Stimulated activated CD8-positive, alpha-beta memory T cell treated with anti-CD3 and anti-CD28 coated beads, Interleukin-12 subunit alpha, Interleukin-12 subunit beta, amount 100 ng/mL, for 1 hour (primary cell): ENCODE results near the gene SLC35F4.

Experiments
- DNase-seq: peaks from one replicate; pipeline ENCODE4 v3.0.0-alpha.2; 2020; ENCODE audit warnings: low read depth

Gene SLC35F4

GRCh38 chr14:57848353-57848752 is 17.5 kb downstream of the SLC35F4 start:
- DNase-seq = no peak

DNA sequence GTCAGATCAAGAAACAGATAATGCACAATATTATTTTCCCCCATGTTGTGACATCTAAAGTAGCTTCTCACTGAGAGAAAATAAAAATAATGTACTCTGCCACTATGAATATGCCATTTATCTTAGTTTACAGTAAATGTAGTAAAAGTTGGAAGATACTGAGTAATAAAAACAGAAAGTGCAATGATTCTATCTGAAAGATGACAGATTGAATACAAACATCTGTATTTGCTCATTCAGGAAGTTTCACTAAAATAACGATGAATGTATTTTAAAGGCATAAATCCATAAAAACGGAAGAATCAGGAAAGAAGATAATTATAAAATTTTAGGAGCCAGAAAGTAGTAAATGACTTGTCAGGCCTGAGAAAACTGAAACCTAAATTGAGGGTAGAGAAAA is 18.2 kb downstream of the SLC35F4 start:
- DNase-seq = no peak

GRCh38 chr14:57847096-57847495 is 18.8 kb downstream of the SLC35F4 start:
- DNase-seq = no peak

- DNase-seq = no peak
Observed at GRCh38 chr14:57846596-57846995, 19.3 kb downstream of the SLC35F4 start.

DNA sequence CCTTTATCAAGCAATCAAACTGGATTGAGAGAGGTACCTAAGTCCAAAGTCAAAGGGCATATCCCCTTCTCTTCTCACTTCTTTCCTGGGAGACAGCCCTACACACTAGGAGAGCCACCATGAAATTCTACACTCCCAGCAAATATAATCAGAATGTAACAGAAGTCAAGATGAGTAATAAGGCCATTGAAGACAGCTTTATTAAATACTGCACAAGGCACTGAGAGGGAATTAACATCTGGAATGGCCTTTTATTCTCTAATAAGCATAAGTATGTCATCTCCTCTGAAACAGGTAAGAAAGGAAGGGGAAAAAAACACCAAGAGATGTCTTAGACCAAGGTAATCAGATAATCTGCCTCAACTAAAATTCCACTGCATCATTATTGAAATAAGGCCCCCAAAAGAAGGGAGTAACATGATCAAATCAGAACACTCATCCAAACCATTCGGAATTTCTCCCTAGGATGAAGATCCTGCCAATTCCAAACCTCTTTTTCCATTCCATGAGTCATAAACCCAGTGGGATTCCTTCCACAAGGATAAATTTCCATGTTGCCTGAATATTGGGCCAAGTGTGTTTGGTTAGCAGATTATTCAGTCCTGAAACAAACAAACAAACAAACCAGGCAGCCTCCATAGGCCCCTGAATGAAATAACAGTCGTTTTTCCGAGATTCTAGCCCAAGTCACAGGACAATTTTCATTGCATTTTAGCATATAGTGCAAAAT is 19.9 kb downstream of the SLC35F4 start:
- DNase-seq = no peak

DNA sequence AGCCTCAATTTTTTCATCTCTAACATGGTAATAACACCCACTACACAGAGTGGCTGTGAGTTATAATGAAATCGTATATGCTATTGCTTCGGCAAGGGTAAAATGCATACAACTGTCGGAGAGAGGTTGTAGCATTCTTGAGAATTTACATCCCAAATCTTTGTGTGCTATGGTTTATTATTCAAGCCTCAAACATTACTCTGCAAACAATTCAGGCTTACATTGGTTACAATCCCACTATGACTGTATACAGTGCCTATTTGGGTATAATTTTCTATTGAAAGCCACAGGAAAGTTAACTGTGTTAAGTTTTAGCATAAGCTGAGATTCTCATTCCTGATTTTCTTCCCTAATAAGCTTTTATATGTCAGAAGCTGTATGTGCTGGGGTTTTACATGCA is 20.6 kb downstream of the SLC35F4 start:
- DNase-seq = no peak

DNA sequence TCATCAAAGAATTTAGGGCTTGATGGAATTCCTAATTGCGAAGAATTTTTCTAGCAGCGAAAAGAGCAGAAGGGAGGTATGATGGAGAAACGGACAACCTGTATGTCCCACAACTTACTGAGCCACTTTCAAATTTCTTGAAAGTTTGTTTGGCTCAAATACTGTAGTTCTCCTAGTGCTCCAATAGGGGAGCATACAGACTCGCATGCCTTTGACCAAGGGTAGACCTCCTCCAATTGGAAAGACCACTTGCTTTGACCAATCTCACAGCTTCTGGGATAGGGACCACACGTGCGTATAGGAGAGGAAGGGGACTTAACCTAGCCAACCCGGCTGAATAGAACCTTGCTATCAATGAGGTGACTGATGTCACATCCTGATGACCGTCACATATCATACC is 28.6 kb downstream of the SLC35F4 start:
- DNase-seq = no peak

DNA sequence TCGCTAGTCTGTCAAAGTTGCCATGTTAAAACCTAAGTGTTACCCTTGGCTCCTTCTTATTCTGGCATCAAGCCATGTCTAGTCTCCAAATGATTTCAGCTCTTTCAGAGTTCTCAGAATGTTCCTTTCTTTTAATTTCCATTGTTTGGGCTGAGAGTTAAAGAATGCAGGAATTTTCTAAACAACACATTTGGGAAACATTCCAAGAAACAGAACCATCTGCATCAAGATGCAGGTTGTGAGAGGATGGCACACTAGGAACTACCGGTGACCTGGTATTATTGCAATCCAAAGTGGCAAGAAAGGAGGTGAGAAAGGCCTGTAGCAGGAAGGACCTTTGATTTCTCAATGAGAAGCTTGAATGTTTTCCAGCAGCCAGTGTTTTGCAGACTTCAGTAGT is 30.1 kb downstream of the SLC35F4 start:
- no peak for DNase-seq

DNA sequence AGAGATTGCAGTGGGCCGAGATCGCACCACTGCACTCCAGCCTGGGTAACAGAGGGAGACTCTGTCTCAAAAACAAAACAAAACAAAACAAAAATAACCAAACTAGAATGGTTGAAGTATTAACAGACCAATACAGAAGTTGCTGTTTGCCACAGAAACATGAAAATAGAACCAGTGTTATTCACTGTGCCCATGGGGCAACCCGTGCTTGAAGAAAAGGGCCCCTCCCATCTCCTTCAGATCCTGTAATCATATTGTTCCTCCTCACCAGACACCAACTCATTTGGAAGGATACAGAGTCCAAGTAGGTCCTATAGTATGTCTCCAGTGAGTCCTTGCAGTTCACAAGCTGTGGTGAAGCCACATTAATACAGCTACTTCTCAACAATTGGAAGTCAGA is 30.9 kb downstream of the SLC35F4 start:
- DNase-seq = no peak

GRCh38 chr14:57834001-57834598 is 31.8 kb downstream of the SLC35F4 start:
- DNase-seq = no peak

DNA sequence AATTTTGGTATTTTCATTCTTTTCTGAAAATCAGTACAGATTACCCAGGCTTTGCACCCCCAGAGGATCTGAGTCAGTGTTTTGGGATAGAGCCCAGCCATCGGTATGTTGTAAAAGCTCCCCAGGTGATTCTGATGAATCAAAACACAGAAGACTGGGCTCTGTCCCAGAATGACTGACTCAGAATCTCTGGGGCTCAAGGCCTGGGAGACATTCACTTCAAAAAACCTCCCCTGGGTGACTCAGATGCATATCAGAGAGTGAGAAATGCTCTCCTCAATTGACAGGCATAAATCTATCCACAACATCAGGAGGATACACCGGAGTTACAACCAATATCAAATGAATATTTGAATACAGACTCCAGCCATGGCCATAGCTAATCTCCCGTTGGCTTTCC is 32.6 kb downstream of the SLC35F4 start:
- no peak for DNase-seq

GRCh38 chr14:57831981-57832380 is 33.9 kb downstream of the SLC35F4 start:
- no peak for DNase-seq

- no peak for DNase-seq
Observed at GRCh38 chr14:57828713-57829112, 37.2 kb downstream of the SLC35F4 start.

GRCh38 chr14:57823015-57823660 is 42.8 kb downstream of the SLC35F4 start:
- no peak for DNase-seq

DNA sequence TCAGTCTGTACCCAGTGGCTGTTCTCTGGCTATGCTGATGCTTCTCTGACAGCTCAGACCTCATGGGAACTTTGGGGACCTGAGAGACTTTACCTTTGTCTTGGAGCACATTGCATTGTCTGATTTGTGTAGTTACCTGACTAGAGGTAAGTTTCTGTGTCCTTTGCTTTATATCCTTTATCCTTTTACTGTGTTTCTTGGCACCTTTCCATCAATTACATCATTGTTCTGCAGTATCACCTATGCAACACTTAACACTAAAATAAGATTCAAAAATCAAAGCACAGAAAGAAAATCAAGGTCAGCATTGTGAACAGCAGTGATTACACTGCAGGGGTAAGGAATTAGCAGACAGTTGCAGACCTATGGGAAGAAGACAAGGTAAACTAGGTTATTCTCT is 43.8 kb downstream of the SLC35F4 start:
- no peak for DNase-seq

- DNase-seq = no peak
Observed at GRCh38 chr14:57820581-57820980, 45.3 kb downstream of the SLC35F4 start.

DNA sequence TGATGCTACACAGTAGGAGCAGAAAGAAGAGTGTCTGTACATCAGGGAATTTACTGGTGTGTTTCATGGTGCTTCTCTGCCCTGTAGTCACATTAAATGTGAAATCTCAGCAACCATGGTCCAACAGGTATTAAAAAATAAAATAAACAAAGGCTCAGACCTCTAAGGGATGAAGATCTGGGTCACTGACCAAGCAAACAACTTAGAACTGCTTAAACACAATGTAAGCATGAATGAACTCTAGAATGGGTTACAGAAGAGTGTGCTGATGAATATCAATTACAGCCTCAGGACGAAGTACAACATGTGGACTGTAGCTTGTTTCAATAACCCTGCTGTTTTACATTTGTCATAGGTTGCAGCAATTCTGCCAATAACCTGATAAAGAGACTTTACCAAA is 47.4 kb downstream of the SLC35F4 start:
- no peak for DNase-seq

- no peak for DNase-seq
Observed at GRCh38 chr14:57816568-57817284, 49.2 kb downstream of the SLC35F4 start.

DNA sequence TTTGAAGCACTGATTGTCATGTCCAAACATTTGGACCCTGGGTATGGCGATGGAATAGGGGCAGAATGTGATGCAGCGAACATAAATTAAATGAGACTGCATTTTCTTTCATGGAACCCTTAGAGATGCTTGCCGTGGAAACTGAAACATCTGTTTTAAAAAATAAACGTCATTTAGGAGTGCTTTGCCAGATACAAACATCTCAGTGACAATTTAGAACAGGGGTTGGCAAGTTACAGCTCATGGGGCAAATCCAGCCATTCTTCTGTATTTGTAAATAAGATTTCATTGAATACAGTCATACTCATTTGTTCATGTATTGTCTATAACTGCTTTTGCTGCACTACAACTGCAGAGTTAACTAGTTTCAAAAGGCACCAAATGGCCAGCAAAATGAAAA is 51.2 kb downstream of the SLC35F4 start:
- no peak for DNase-seq

- no peak for DNase-seq
Observed at GRCh38 chr14:57812741-57813140, 53.2 kb downstream of the SLC35F4 start.

DNA sequence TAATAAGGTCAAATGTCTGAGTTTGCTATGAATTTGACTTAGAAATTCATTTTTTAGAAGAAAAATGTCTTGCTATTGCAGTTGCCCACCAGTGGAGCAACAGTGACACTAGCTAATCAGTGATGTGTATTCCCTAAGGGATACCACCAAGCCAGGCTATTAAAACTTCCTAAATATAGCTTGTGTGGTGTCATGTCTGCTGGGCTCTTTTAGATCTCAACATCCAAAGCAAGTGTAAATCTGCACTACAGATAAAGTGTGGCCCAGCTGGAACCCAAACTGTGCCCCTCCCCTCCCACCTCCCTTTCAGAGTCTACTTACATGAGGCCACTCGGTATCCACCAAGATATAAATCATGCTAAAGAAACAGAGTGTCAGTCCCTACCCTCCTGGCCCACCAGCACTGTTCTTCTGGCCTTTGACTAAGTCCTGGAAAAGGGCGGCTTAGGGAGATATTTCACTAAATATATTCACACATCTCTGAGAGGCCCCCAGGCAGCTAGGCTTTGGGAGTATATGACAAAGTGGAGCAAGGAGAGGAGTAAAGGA is 53.8 kb downstream of the SLC35F4 start:
- DNase-seq = no peak

- no peak for DNase-seq
Observed at GRCh38 chr14:57809808-57810207, 56.1 kb downstream of the SLC35F4 start.

DNA sequence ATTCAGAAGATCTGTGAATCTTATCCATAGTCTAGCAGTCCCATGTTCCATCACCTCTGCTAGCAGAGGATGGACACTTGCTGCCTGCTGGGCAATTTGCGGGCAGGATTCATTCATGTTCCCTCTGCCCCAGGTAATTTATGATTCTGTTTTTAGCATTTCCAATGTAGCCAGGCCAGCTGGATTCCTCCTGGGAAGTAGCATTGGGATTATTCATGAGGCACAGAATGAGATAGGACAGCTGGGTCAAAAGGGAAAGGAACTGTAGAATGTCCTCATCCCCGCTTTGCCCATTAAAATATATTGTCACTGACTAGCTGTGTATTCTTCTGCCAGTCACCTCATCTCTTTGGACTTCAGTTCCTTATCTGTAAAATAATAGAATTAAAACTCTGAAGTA is 68.7 kb downstream of the SLC35F4 start:
- no peak for DNase-seq
